Measurements from ENCODE around the gene VPS33A. TPM values are rescaled to one million over a fixed set of nuclear protein-coding genes. Genes with fewer than 3 reads are reported as not detected.

The VPS33A gene
- total and polyA plus RNA-seq, 2 of the 13 experiments (the other 11 are each of a cell fraction or from before 2014, with no cell fraction given), result 11.0 to 43.6 TPM

- H3K27me3 ChIP-seq (ENCODE audit: control insufficient read depth in 1 of 2, insufficient read depth in 2 of 2, low read length in 2 of 2), result no peaks in the 10 kb centered on the region
- in situ Hi-C loops (cut with HindIII; ENCODE audit: extremely low pct_ligation_motif_present, low pct_unique_long_range_greater_than_20kb) (no loop called here), intact Hi-C loops (cut with micrococcal nuclease; ENCODE audit: unreplicated experiment) (no loop called here)
- no TSS peak for BruUV-seq (replicated peaks)
- no peak overlapping the region for H3K27ac ChIP-seq (ENCODE audit: extremely low read length, insufficient read depth, low read length)
- no peak for DNase-seq (ENCODE audit: low spot score)
- no peak overlapping the region for H3K4me2 ChIP-seq (ENCODE audit: low read depth, low read length)
- POLR2A ChIA-PET, result no interaction called here
- peaks cover 2 to 22% of the 10 kb centered on the region in 2 experiments; a peak in 3 of 5 replicates for H3K36me3 ChIP-seq (replicated peaks in 1 of 2; ENCODE audit: control insufficient read depth in 1 of 2, insufficient read depth in 2 of 2, low read length in 2 of 2)
- no peak for ATAC-seq
- no peaks in the 10 kb centered on the region for H3K9me3 ChIP-seq (ENCODE audit: low read length)
- 95% methylated on average over 4 of the region's 4 CpGs for WGBS (ENCODE audit: low lambda C conversion rate)
- TF ChIP-seq SPEN (CRISPR knock-in tag; IDR thresholded peaks at IDR 0.05; ENCODE audit: low read depth) (no peak), KAT7 (CRISPR knock-in tag; IDR thresholded peaks at IDR 0.05; ENCODE audit: borderline replicate concordance) (no peak), HNRNPH1 (optimal IDR thresholded peaks at IDR 0.05; ENCODE audit: low read depth, low read length) (no peak), GFI1 (CRISPR knock-in tag; IDR thresholded peaks at IDR 0.05; ENCODE audit: borderline replicate concordance) (no peak), ATF1 (CRISPR knock-in tag; IDR thresholded peaks at IDR 0.05) (no peak), ARID2 (CRISPR knock-in tag; IDR thresholded peaks at IDR 0.05; ENCODE audit: borderline replicate concordance) (no peak), ZNF484 (CRISPR knock-in tag; IDR thresholded peaks at IDR 0.05; ENCODE audit: borderline replicate concordance, low read depth) (no peak), ZGPAT (CRISPR knock-in tag; IDR thresholded peaks at IDR 0.05) (no peak), SIN3A (IDR thresholded peaks at IDR 0.05; ENCODE audit: borderline replicate concordance, low read depth, low read length) (no peak), TEAD2 (CRISPR knock-in tag; IDR thresholded peaks at IDR 0.05) (no peak), GATAD1 (CRISPR knock-in tag; IDR thresholded peaks at IDR 0.05) (no peak), ZNF670 (CRISPR knock-in tag; IDR thresholded peaks at IDR 0.05; ENCODE audit: borderline replicate concordance) (no peak), ZNF660 (CRISPR knock-in tag; IDR thresholded peaks at IDR 0.05; ENCODE audit: borderline replicate concordance, low read depth) (no peak), ZNF816 (CRISPR knock-in tag; IDR thresholded peaks at IDR 0.05; ENCODE audit: borderline replicate concordance) (no peak), PCBP2 (optimal IDR thresholded peaks at IDR 0.05; ENCODE audit: low read depth, low read length, poor library complexity, severe bottlenecking) (no peak), ZNF350 (CRISPR knock-in tag; IDR thresholded peaks at IDR 0.05; ENCODE audit: borderline replicate concordance, low read depth) (no peak), ZNF446 (CRISPR knock-in tag; IDR thresholded peaks at IDR 0.05) (no peak)
- H3K4me3 ChIP-seq (replicated peaks in 1 of 3; ENCODE audit: insufficient read depth in 1 of 3, low read depth in 2 of 3, low read length in 3 of 3), result no peak overlapping the region
- no peaks in the 10 kb centered on the region for H4K20me1 ChIP-seq (ENCODE audit: insufficient read depth, low read length)
- H3K9ac ChIP-seq (ENCODE audit: insufficient read depth, low read depth, low read length), result no peak overlapping the region
- CTCF ChIA-PET (ENCODE audit: low intra/inter-chr PET ratio, low total read pairs), result no interaction called here
- no peak for FAIRE-seq
- H2AFZ ChIP-seq (ENCODE audit: low read length), result no peak overlapping the region
- H3K79me2 ChIP-seq (ENCODE audit: insufficient read depth, low read length), result no peaks in the 10 kb centered on the region
- H3K4me1 ChIP-seq (ENCODE audit: insufficient read depth, low read length), result peaks cover 6% of the 10 kb centered on the region; the same call in 1 of the 2 replicates
Measured at GRCh38 chr12:122303068-122303467, 36.8 kb upstream of the VPS33A start.

All from HepG2 (cell line).